ENCODE data around the gene PXDN.

PXDN gene

DNA sequence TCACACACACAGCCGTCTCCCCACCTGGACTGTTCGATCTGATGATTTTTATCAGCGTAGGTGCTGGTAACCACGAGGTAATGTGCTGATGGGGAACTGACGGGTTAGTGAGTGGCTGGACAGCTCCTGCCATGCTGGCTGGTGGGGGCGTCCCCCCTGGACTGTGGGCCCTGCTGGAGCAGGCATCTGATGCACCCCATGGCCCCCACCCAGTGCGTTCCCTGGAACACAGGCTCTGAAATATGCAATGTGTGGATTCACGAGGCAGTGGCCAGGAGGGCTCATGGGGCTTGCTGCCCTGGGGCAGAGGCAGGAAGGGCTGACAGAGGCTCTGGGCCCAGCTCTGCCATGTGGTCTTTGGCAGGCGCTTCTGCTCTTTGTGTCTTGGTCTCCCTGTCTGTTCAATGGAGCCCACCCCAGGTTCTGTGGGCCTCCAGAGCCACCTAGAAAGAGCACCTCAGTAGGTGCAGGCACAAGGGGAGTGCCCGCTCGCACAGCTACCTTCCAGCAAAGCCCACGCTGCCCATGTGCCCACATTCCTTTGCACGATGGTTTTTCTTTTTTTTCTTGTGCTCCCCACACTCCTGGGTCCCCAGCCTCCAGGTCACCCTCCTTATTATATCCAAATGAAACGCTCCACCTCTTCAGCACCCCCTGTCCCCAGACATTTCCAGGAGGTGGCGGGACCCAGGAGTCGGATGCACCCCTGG lies 10.3 kb upstream of the PXDN start:
- DNase-seq: no peak

GRCh38 chr2:1754046-1754445 lies 9.7 kb upstream of the PXDN start:
- no peak for DNase-seq

GRCh38 chr2:1752751-1753150 lies 8.4 kb upstream of the PXDN start:
- DNase-seq: no peak

DNA sequence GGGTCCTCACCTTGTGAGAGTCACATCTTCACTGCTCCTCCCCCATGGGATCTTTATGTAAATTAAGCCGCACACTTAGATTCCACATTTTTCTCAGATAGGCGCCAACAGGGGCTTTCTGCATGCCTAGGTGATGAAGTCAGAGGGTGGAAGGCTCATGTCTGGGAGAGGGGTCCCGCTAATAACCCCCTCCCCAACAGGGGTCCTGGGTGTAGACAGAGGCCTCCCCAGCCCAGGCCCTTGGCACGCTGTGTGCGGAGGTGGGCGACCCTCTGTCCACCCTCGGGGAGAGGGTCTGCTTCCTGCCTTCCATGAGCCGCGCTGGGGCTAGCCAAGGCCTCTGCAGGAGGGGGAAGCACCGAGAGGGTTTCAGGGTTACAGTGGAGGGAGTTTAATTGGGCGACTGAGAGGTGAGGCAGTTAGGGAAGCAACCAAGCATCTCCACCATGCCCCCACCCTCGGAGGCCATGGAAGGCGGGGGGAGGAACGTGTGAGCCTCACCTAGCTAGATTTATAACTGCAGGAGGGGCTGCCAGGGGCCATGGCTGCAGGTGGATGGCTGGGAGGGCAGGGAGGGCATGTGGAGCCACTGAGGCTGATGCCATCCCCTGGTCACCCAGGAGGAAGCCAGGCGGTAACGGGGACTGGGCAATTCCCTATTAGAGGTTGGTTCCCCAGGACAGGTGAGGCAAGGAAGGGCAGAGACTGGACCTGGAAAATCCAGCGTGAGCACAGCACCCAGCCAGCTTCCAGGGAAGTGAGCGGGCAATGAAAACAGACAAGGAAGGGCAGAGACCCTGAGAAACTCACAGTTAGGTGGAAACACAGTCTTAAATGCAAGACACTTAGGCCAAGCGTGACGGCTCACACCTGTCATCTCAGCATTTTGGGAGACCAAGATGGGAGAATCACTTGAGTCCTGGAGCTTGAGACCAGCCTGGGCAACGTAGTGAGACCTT lies 7.7 kb upstream of the PXDN start:
- no peak for DNase-seq

- peak; percentile 68 for DNase-seq
These were observed 6.8 kb upstream of the PXDN start for GRCh38 chr2:1750933-1751766.

GRCh38 chr2:1750270-1750932 lies 6.1 kb upstream of the PXDN start:
- no peak for DNase-seq

DNA sequence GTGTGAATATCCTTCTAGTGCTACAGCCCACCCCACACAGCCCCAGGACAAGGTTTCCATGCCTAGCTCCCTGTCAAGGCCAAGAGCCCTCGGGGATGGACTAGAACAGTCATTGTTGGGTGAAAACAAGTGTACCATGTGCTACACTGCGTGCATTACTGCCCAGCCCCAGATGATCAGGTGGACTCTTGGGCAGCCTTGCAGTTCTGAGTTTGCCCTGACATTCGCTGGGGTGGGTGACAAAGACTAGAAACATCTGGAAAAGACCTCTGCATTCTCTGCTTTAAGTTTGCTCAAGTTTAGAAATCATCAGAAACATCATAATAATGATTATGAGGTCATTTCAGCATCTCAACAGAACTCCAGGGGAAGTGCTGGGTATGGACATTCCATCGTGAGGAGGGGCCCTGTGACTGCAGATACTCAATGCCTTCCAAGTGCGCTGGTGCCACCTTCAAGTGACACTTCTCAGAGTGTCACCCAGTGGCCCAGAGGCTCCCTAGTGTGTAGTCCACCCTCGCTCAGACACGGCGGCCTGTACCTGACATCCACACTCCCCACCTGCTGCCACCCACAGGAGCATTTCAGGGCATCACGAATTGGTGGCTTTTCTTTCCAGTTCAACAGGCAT lies 5.3 kb upstream of the PXDN start:
- no peak for DNase-seq

DNA sequence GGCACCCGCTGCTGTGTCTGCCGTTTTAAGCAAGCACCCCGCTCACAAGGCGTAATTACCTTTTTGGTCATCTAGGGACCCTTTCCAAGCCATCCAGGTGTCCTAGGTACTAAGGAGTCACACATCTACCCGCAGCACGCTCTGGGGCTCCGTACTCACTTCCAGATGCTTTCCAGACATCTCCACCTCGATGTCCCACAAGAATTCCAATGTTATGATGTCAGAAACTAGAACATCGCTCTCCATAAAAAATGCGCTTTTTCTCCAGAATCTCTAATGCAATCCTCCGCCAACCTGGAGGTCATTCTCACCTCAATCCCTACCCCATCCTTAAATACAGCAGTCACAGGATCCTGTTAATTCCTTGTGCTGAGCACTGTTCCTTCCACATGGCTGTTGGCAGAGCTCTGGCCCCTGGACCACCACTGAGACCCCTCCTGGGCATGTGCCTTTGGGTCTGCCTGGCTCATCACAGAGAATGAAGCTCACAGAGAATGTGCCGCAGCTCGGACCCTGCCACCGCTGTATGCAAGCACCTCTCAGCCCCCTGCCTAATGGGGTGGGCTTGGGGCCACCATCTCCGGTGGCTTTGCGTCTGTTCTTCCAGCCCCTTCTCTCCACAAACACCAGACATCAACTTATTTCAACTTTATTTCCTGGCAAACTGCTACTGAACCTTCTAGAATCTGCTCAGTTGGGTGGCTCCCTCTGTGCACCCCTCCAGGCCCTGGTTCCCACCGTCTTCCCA lies 4.6 kb upstream of the PXDN start:
- DNase-seq: no peak

DNA sequence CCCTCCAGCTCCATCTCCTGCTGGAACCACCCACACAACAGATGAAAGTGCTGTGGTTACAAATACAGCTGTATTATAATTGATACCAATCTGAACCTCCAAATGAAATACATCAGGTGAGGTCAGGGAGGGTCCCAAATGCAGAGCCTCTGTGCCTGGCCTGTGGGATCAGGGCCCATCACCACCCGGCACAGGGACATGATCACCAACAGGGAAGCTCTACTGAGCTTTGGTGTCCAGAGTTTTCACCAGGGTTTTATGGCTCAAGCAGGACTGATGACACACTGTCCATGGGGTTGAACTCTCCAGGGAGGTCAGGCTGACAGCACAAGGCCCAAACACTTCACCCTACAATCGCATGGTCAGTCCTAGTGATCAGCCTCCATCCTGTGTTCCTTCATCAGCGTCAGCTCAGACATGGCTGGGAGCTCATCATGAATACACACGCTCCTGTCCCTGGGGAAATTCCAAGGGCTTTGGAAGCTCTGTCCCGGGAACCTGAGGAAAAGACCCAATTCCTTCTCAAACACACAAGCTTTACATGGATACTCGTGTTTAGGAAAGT lies 3.9 kb upstream of the PXDN start:
- DNase-seq: no peak

- no peak for DNase-seq
These were observed 3.0 kb upstream of the PXDN start for GRCh38 chr2:1747065-1747941.

DNA sequence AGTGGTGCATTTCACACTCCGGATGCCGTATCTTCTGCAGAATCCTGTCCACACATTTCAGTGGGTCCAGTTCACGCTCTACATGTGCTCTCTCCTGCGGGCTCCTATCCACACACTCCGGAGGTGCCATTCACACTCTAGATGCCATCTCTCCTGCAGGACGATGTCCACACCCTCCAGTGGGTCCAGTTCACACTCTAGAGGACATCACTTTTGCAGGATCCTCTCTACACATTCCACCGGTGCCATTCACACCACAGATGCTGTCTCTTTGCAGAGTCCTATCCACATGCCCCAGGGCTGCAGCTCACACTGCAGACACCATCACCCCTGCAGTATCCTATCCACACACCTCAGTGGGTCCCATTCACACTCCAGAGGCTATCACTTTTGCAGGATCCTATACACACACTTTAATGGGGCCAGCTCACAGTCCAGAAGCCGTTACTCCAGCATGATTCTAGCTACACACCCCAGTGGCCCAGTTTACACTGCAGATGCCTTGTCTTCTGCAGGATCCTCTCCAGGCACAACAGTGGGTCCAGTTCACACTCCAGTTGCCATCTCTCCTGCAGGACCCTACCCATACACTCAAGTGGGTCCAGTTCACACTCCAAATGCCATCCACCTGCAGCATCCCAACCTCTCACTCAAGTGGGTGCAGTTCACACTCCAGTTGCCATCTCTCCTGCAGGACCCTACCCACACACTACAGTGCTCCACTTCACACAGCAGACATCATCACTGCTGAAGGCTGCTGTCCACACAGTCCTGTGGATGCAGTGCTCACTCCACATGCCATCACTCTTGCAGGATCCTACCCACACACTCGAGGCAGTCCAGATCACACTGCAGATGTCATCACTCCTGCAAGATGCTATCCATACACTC lies 2.1 kb upstream of the PXDN start:
- no peak for DNase-seq

GRCh38 chr2:1745171-1746023 lies 1.1 kb upstream of the PXDN start:
- DNase-seq: no peak

DNA sequence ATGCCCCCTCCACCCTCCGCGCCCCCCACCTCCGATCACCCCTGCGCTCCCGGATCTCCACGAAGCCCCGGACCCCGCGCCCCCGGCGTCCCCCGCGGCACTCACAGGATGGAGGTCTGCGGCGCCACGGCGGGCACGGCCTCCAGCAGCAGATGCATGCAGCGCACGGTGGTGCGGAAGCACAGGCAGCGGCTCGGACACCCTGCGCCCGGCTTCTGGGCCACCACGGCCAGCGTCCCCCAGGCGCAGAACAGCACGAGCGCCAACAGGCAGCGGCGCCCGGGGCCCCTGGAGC lies 217 bp downstream of the PXDN start:
- DNase-seq: no peak

GRCh38 chr2:1743396-1744150 lies 742 bp downstream of the PXDN start:
- no peak for DNase-seq

DNA sequence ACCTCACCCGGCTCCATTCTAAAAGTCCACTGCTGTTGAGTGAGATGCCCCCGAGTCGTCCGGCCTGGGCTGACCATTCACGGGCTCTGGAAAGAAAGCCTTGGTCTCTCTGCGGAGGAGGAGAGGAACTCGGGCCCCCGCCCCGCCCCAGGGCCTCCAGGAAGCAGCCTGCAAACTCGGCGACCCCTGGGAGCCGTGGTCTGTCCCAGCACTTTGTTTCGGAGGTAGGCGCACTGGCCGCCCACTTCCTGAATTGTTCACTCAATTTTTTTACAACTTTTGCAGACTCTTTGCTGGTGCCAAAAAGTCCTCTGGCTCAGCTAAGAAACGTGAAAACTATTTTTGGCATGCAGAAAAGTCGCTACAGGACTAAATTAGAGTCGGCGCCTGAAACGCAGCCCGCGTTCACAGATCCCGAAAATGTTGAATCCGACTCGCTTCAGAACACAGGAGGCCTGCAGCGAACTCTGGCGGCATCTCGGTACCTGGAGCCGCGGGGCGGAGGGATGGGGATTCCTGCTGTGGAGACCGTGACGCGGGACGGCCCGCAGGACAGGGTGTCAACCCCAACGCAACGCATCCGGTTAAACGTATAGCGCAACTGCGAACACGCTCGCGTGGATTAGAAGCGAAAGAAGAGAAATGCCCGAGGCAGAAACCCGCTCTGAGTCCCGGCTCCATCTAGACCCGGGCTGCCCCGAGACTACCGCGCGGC lies 1.5 kb downstream of the PXDN start:
- peak; percentile 44 for DNase-seq

GRCh38 chr2:1742301-1742680 lies 2.0 kb downstream of the PXDN start:
- no peak for DNase-seq

DNA sequence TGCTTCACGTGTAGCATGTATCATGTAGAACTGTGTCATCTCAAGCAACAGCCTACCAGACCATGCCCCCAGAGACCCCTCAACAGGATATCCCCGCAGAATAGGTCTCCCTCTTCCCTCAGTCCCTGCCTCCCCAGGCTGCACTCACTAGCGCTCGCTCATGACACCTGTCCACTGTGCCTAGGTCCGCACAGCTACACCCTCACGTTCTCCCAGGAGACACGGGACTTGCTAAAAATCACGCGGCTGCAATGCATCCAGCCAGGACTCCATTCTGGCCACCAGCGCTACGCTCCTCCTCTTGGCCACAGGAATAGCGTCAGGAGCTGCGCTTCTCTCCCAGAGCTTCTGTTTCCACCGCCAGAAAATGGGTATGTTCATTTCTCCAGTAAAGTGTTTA lies 2.5 kb downstream of the PXDN start:
- no peak for DNase-seq

Measured in activated CD4-positive, alpha-beta T cell treated with anti-CD3 and anti-CD28 coated beads for 48 hours (primary cell).